ENCODE results near the gene PLA2G1B.

The PLA2G1B gene

DNA sequence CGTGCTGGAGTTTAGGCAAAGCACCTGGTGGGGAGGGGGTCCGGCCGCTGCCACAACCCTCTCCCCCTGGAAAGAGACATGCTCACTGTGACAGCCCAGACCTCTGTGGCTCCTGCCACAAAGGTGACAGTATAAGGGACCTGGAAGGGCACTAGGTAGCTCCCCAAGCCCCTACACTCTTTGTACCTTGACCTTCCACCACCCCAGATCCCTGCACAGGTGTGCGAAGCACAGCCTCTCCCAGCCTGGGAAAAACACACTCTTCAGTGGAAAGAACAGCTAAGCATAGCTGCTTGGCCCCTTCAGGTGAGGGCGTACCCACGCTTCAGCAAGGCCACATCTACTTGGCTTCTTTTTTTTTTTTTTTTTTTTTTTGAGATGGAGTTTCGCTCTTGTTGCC is 4.9 kb upstream of the PLA2G1B start:
- no peak overlapping the region for H3K27ac ChIP-seq
- no peak for DNase-seq (ENCODE audit: low read depth, low spot score)

DNA sequence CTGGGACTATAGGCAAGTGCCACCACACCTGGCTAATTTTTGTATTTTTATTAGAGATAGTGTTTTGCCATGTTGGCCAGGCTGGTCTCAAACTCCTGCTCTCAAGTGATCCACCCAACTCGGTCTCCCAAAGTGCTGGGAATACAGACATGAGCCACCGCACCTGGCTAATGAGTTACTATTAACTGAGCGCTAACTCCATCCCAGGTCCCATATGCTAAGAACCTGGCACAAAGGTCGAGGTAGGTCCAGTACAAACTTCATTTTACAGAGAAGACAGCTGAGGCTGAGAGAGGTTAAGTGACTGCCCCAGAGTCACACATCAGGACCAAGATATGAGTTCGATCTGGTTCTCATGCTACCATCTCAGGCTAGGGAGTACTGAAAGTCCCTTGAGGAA is 4.5 kb upstream of the PLA2G1B start:
- DNase-seq (ENCODE audit: low read depth, low spot score) = no peak
- H3K27ac ChIP-seq = no peak overlapping the region

DNA sequence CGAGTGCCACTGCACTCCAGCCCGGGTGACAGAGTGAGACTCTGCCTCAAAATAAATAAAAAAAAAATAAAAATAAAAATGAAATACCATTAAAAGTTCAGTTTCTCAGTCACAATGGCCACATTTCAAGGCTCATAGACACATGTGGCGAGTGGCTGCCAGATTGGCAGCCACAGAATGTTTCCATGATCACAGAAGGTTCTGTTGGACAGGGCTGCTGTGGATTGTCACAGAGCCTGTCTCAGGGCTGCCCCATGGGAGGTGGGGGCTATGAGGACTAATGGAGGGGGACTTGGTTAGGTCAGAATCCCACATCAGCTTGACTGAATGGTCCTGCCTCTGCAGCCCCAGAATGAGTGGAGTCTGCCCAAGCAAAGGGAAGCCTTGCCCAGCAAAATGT is 3.8 kb upstream of the PLA2G1B start:
- DNase-seq (ENCODE audit: low read depth, low spot score) = no peak
- H3K27ac ChIP-seq = no peak overlapping the region

DNA sequence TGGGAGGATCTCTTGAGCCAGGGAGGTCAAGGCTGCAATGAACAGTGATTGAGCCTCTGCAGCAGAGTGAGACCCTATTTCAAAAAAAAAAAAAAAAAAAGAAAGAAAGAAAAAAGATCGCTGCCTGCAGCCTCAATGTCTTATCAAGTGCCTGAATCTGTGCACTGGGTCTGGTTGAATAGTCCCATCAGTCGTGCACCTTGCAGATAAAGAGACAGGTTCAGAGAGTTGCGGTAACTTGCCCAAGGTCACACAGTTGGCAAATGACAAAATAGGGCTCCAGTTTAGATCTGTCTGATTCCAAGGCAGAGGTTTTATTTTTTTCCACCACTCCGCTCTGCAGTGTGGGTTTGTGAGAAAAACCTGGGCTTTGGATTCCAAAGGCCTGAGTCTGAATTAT is 649 bp upstream of the PLA2G1B start:
- no peak for DNase-seq (ENCODE audit: low read depth, low spot score)
- no peak overlapping the region for H3K27ac ChIP-seq

DNA sequence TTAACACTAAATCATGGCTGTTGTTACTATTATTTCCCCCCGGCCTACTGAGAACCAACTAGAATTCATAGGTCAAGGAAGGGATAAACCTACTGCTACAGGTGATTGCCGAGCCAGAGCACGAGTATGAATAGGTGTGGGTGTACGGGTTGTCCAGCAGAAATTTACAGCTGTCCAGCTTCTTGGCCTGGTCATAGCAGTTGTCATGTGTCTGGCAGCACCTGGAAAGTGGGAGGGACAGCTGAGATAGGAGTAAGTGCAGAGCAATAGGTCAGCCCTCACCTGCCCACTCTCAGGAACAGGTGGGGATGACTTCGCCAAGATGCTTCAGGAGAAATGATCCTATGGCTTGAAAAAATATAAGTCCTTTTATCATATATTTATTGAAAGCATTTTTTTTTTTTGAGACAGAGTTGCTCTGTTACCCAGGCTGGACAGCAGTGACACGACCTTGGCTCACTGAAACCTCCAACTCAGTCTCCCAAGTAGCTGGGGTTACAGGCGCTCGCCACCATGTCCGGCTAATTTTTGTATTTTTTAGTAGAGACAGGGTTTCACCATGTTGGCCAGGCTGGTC is 2.6 kb downstream of the PLA2G1B start:
- no peak for DNase-seq (ENCODE audit: low read depth, low spot score)
- no peak overlapping the region for H3K27ac ChIP-seq

DNA sequence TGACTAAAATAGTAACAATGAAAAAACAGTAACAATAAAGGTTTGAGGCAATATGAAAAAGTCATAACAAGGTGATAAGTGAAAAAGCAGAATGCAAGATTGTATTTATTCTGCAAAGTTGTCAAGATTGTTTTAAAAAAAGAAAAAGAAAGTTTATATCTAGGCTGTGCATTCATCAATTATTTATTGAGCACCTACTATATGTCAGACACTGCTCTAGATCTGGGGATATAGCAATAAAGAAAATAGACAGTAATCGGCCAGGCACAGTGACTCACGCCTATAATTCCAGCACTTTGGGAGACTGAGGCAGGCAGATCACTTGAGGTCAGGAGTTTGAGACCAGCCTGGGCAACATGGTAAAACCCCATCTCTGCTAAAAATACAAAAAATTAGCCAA is 3.8 kb downstream of the PLA2G1B start:
- no peak overlapping the region for H3K27ac ChIP-seq
- no peak for DNase-seq (ENCODE audit: low read depth, low spot score)

DNA sequence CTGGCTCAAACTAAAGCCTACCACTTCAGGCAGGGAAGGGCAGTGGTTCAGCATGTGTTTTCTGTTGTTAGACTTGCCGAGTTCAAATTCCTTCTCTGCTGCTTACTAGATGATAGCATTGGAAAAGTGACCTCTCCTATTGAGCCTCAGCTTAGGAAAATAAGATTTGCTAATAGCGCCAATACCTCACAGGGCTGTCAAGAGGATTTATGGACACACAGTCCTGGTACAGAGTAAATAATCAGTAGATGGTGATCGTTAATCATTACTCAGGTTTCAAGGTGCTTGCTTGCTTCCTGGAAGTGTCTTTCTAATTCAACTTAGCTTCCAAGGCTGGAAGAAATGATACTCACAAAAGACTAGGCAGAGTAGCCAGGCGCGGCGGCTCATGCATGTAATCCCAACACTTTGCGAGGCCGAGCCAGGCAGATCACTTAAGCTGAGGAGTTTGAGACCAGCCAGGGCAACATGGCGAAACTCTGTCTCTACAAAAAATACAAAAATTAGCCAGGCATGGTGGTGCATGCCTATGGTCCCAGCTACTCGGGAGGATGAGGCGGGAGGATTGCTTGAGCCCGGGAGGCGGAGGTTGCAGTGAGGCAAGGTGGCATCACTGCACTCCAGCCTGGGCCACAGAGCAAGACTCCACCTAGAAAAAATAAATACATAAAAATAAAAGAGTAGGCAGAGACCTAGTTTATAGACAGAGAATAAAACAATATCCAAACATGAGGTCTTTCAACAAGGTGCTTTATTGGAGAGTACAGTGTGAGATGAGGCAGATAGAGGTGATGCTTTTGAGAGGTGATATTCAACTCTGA is 6.0 kb downstream of the PLA2G1B start:
- no peak overlapping the region for H3K27ac ChIP-seq
- DNase-seq (ENCODE audit: low read depth, low spot score) = no peak

DNA sequence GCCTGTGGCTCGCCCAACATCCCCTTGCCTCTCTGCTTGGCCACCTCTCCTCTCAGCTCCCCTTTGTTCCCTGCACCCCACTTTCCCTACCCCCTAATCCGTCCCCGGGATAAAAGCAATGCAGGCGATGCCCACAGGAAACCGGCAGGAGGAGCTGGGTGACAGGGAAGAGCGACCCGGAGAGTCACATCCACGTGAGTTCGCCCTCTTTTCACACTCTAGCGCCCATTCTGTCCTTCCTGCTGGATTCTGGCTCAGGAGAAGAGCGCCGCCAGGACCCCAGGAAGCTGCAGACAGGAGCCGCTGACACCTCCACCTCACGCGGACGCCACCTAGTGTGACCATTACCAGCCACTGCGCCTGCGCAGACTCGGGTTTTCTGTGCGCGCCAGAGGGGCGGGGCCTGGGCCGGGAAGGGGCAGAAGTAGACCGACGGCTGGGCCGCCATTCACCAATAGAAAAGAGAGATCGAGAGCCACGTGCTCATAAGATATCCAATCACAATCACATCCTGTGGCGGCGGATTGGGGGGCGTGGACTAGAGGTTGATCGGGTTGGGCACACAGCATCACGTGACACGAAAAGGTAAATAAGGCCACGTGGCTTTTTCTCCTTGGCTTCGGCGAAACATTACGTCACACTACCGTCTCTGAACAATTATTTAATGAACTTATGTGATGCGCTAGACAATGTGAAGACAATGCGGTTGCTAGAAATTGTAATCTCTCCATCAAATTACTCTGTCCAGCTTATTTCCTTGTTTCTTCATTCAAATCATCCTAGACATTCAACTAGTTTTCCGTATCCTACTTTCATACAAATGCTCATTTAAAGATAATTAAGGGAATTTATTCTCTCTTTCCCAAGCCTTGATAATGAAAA is 10.1 kb downstream of the PLA2G1B start:
- peak; percentile 98 for DNase-seq (ENCODE audit: low read depth, low spot score)
- peak overlapping the region; percentile 55 for H3K27ac ChIP-seq

DNA sequence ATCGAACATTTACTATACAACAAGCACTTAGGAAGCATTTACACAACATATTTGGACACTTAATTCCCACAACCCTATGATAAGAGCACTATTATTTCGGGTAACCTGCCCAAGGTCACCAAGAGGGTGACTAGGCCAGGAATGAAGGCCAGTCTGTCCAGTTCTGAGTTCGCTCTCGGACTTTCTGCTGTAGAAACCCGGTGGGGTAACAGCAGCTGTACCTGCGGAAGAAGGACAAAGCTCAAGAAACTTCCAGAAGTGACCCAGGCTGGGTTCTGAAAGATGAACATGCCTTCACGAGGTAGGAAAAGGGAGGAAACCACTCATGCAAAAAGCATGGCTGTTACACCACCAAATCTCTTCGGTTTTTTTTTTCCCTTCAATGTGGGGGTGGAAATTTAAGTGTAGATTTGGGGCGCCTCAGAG is 10.8 kb downstream of the PLA2G1B start:
- no peak for DNase-seq (ENCODE audit: low read depth, low spot score)
- peak overlapping the region; percentile 55 for H3K27ac ChIP-seq

DNA sequence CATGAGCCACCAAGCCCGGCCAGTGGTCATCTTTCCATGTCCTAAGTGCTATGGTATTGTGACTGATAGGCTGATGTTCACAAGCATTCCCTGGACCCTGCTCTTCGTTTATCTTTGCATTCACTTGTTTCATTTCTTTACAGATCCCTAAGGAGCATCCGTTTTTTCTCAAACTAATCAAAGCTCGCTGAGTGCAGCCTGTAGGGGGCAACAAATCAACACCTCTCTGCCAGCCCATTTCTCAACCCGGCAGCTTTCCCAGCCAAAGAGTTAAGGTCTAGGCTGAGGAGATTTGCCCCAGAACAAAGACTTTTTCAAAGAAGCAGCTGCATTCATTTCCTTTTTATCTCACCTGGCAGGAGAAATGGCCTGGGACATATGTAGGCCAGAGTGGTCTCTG is 13.4 kb downstream of the PLA2G1B start:
- no peak overlapping the region for H3K27ac ChIP-seq

DNA sequence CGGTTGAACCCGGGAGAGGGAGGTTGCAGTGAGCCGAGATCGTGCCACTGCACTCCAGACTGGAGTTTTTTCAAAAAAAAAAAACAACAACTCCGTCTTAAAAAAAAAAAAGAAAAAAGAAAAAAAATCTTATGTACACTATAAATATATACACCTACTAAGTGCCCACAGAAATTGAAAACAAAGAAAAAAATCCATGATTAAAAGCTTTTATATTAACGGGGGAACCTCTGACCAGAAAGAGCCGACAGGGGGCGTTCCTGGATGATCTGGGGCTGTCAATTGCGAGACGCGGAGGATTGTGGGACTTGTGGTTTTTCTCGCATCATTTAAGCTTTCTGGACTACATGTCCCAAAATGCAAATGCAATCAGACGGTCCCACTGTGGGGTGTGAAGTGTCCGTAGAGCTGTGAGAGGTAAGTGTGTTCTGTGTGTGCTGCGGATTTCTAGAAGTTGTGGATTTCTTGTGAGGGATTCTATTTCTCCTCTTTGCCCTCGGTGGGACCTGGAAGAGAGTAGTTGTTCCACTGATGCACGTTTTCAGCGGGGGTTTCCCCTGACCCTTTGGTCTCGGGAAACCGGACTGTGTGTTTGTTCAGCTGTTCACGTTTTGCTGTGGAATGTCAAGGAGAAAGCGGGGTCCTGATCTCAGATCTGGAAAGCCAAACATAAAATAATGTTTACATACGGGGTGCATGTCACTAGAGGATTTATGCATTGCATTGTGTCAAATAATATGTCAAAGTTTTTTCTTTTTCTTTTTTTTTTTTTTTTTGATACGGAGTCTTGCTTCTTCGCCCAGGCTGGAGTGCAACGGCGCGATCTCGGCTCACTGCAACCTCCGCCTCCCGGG is 25.4 kb downstream of the PLA2G1B start, which contains the start of gene SIRT4:
SIRT4 (plus strand) TSS at position 360 of the 854 bp plus-strand sequence. CDS start 1,241 bp downstream, outside the sequence.
- DNase-seq (ENCODE audit: low read depth, low spot score) = peak; percentile 63
- H3K27ac ChIP-seq = no peak within 1 kb of the TSS

More for the DNA sequence above, 13.4 kb downstream of the PLA2G1B start:
- no peak for DNase-seq (ENCODE audit: low read depth, low spot score)

DNA sequence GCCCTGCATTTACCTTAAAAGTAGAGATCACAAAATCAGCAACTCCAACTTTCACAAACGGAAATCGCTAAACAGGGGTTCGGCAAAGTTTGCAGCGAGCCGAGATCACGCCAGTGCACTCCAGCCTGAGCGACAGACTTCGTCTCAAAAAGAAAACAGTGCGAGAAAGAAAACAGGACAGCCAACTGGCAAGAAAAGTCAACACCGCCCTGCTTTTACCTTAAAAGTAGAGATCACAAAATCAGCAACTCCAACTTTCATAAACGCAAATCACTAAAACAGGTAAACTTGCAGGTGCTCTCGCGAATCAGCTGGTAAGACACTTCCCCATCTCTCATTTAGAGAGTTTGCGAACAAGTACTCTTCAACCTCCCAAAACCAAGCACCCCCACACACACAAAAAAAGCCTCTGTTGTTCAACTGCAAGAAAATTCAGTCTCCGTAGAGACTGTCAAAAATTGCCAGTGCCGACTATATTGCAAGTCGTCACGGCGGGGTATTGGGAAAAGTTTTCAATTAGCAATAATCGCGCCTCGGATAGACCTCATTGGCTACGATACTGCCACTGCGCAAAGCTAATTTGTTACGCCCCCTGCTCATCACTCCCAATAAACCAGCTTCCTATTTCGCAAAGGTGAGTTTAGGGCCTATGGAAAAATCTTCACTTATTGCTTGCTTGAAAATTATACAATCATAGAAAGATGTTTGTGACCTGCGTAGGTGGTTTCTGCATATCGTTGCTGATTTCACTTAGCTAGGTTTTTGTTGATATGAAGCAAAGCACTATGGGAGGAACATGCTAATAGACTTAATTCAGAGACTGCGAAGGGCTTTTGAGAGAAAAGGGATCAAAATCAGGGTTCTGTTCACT is 34.7 kb downstream of the PLA2G1B start, which contains the start of gene RNU4-1:
RNU4-1 (minus strand) TSS at position 577 of the 871 bp plus-strand sequence.
- peak; percentile 96 for DNase-seq (ENCODE audit: low read depth, low spot score)

DNA sequence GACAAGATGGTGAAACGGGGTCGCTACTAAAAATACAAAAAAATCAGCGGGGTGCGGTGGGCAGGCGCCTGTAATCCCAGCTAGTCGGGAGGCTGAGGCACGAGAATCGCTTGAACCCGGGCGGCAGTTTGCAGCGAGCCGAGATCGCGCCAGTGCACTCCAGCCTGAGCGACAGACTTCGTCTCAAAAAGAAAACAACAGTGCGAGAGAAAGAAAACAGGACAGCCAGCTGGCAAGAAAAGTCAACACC is 35.2 kb downstream of the PLA2G1B start:
- H3K27ac ChIP-seq = peak overlapping the region; percentile 98
- DNase-seq (ENCODE audit: low read depth, low spot score) = no peak

More for the DNA sequence above, 34.7 kb downstream of the PLA2G1B start, which contains the start of gene RNU4-1:
- peak within 1 kb of the TSS; percentile 98 for H3K27ac ChIP-seq

DNA sequence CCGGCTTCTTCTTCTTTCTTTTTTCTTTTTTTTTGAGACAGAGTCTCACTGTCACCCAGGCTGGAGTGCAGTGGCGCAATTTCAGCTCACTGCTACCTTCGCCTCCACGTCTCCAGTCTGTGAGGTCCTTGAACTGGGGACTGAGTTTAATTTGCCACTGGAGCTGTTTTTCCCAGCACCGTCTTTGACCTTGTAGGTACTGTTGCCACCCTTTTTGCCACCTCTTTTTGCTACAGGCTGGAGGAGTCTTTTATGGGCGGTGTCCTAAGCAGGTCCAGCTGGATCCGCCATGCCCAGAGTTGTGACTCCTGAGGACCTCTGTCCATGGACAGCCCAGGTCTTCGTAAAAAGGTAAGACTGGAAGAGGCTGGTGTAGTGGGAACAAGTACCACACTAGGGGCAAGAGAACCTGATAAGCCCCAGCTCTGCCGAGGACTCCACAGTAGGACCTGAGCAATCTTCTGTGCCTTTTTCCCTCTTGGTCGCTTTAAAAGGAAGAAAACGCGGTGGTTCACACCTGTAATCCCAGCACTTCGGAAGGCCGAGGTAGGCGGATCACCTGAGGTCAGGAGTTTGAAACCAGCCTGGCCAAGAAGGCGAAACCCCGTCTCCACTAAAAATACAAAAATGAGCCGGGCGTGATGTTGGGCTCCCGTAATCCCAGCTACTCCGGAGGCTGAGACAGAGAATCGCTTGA is 36.8 kb downstream of the PLA2G1B start:
- H3K27ac ChIP-seq = peak overlapping the region; percentile 98
- peak; percentile 46 for DNase-seq (ENCODE audit: low read depth, low spot score)

DNA sequence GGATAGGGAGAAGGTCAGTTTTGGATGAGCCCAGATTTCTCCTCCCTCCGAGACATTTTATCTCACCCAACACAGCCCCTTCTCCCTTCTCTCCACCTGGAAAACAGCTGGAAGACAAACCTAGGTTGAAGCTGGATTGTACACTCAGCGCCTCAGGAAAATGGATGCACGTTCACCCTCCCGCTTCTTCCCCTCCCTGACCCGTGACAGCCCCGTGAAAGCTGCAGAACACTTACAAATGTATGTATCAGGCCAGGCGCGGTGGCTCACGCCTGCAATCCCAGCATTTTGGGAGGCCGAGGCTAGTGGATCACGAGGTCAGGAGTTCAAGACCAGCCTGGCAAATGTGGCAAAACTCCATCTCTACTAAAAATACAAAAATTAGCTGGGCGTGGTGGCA is 40.1 kb downstream of the PLA2G1B start:
- DNase-seq (ENCODE audit: low read depth, low spot score) = no peak
- H3K27ac ChIP-seq = no peak overlapping the region

DNA sequence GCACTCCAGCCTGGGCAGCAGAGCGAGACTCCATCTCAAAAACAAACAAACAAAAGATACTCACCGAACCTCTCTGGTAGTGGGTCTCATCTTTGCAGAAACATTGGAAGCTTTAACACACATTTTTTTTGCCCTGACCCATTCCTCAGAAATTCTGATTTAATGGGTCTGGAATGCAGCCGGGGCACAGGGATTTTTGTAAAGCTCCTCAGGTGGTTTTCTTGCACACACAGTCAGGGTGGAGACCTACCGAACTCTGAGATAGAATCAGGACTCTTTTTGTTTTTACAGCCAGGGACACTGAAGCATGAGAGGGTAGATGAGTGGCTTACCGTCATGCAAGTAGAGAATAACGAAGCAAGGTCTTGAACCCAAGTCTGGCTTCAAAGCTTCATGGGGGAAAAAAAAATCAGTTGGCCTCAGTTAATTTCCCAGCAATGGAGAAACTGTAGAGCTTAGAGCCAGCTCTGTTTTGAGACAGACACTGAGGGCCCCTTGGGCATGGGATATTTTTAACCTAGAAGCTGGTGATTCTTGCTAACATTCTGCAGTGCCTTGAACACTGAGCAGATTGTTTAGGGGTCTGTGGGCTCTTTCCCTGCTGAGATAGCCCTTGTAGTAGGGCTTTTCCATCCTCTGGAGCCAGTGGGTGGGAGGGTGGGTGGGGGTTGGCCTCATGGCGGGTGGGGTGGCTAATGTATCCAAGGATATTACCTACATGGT is 40.6 kb downstream of the PLA2G1B start:
- no peak for DNase-seq (ENCODE audit: low read depth, low spot score)
- no peak overlapping the region for H3K27ac ChIP-seq

DNA sequence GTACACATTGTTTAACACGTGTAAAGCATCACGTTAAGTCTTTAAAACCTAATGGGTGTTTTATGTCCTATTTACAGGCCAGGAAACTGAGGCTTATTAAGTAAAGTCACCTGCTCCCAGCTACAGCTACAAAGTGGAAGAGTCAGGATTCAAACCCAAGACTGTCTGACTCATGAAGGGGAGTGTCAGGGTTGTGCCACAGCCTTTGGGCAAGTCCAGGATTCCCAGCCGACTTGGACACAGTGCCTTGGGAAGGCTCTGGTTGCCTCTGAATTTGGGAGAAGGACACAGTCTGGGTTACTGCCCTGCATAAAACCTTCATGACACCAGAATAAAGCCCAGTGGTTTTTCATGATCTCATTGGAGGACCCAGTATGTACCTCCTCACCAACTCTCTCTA is 43.2 kb downstream of the PLA2G1B start:
- no peak overlapping the region for H3K27ac ChIP-seq
- no peak for DNase-seq (ENCODE audit: low read depth, low spot score)

DNA sequence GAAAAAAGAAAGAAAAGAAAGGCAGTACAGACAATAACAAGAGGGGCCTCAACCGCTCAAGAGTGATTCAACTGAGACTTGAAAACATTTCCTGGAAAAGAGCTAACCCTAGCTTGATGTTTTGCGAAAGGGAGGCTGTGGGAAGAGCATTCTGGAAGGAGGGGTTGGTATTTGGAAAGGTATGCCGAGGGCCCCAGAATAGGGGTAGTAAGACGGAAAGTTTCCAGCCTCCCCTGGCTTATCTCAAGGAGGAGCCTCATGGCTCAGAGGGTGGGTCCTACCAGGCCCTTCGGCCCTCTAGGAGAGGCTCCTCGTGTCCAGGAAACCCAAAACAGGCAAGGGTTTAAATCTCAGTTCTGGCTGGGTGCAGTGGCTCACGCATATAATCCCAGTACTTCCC is 44.3 kb downstream of the PLA2G1B start:
- H3K27ac ChIP-seq = no peak overlapping the region
- DNase-seq (ENCODE audit: low read depth, low spot score) = no peak
